HG03457 (cell line): ENCODE data around the gene ACP5.
"Not testable (repeated sequence)": the region's sequence is repeated elsewhere in the genome, so short reads cannot be mapped to it uniquely, and the experiment has no call there.

Experiments used
- ATAC-seq: cut with Tn5 transposase; IDR thresholded peaks from one replicate; pipeline ENCODE4 v1.9.1; 2021; ENCODE audit warnings: moderate number of reproducible peaks; ENCODE audit not compliant: unreplicated experiment

Gene ACP5

DNA sequence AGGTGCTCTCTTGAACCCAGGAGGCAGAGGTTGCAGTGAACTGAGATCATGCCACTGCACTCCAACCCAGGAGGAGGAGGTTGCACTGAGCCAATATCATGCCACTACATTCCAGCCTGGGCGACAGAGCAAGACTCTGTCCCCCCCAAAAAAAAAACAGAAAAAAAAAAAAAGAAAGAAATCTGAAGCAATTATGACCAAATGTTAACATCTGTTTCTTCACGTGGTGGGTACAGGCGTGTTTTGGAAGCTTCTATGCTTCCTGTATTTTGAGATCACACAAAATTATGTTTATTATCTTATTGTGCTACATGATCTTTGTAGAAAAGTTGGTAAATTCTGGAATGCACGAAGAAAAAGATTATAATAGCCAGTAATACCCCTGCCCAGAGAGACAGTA lies 2.7 kb upstream of the ACP5 start:
- ATAC-seq: no peak

DNA sequence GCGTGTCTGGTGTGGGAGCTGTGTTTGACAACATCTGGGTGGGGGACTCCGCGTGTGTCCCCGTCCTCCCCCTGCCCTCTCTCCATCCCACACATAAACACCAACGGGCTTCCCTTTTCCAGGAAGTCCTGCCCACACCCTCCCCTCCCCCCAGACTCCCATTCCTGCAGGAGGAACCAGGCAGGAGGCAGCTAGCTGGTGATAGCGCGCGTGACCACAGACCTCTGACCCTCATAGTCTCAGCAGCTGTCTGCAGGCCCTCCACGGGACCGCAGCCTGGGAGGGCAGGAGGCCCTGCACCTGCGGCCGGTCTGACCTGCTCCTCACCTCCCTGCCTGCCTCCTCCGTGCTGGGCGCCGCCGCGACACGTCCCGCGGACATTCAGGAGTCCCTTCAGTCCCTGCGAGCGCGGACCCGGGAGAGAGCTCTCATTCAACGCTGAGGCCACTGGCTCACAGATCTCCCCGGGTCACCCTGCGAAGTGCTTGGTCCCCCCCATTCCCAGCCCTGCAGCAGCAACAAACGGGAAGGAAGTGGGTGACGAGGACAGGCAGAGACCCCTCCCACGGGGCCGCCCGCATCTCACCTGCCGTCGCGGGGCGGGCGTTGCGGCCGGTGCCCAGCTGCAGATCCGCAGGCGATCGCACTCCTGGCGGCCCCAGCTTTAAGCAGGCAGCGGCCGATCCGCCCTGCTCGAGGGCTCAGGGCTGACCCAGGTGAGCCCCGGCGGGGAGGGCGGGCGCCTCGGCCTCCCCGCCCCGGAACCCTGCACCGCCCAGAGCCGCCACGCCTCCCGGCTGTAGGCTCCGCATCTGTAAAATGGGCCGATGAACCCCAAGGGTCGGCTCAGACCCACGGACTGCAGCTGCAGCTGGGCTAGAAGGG lies 1.1 kb upstream of the ACP5 start:
- ATAC-seq: no peak

DNA sequence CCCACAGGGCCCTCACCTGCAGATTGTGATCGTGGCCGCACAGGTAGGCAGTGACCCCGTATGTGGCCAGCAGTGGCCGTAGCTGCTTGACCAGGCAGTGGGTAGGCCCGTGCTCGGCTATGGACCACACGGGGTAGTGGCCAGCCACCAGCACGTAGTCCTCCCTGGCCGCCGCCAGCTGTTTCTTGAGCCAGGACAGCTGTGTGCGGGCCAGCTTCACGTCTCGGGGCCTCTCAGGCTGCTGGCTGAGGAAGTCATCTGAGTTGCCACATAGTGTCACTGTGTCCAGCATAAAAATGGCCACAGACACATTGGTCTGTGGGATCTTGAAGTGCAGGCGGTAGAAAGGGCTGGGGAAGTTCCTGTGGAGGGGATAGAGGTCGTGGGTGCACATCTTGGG lies 1.2 kb downstream of the ACP5 start:
- ATAC-seq: no peak

DNA sequence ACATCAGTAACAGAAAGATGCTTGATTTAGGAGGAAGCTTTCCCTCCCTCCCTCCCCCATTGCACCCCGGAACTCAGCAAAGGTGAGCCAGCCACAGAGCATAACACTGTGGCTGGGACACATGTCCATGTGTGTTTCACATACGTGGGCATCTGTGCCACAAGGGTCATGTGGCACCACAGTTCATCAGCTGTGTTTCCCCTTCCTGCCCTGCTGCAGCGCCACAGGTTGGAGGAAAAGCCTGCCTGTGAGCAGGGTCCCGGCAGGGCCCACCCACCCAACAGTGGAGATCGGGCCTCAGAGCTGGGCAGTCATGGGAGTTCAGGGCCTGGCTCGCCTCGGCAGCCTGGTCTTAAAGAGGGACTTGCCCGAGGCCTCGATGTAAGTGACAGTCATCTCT lies 2.8 kb downstream of the ACP5 start:
- no peak for ATAC-seq

DNA sequence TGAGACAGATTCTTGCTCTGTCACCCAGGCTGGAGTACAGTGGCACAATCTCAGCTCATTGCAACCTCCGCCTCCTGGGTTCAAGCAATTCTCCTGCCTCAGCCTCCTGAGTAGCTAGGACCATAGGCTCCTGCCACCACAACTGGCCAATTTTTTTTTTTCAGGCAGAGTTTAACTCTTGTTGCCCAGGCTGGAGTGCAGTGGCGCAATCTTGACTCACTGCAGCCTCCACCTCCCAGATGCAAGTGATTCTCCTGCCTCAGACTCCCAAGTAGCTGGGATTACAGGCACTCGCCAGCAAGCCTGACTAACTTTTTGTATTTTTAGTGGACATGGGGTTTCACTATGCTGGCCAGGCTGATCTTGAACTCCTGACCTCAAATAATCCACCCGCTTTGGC lies 3.7 kb downstream of the ACP5 start:
- ATAC-seq: not testable (repeated sequence)

DNA sequence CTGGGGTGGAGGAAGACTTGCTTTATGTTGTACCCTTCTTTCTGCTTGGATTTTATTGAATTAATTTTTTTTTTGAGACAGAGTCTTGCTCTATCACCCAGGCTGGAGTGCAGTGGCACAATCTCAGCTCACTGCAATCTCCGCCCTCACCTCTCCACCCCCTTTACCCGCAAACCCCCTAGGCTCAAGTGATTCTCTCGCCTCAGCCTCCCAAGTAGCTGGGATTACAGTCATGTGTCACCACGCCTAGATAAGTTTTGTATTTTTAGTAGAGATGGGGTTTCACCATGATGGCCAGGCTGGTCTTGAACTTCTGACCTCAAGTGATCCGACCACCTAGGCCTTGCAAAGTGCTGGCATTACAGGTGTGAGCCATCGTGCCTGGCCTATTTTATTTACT lies 4.1 kb downstream of the ACP5 start:
- not testable (repeated sequence) for ATAC-seq

DNA sequence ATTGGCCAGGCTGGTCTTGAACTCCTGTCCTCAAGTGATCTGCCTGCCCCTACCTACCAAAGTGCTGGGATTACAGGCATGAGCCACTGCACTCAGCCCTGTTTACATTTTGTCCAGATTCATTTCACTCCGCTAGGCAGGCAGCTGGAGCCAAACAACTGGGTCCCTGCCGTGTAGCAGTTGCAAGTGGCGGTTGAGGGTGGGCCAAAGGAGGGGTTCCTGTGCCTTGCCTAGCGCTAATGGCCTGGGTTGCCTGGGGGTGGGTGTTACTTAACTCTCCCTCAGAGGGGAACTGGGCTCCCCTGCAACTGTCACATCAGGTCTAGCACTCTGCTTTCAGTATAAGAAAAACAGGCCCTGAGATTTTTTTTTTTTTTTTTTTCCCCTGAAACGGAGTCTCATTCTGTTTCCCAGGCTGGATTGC lies 7.4 kb downstream of the ACP5 start:
- ATAC-seq: no peak

DNA sequence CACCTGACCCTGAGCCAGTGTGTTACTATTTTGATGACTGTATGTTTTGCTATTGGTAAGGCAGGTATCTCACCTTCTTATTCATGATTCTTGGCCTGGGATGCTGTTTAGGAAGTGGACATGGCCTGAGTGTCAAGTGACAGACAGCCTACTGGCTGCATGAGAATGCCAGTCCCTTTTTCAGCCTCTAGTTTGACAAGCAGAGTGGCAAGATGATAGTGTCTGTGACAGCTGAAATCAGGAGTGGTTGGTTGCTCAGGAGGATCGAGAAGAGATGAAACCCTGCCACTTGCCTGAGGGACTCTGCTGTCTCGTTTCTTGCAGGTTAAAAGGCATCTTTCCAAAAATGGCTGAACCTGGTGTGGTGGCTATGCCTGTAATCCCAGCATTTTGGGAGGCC lies 11.3 kb downstream of the ACP5 start:
- ATAC-seq: no peak

DNA sequence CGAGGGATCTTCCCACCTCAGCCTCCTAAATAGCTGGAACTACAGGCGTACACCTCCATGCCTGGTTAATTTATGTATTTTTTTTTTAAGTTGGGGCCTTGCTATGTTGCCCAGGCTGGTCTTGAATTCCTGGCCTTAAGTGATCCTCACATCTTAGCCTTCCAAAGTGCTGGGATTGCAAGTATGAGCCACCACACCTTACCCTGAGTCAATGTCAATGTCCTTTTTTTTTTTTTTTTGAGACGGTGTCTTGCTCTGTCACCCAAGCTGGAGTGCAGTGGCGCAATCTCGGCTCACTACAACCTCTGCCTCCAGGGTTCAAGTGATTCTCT lies 11.8 kb downstream of the ACP5 start:
- not testable (repeated sequence) for ATAC-seq

DNA sequence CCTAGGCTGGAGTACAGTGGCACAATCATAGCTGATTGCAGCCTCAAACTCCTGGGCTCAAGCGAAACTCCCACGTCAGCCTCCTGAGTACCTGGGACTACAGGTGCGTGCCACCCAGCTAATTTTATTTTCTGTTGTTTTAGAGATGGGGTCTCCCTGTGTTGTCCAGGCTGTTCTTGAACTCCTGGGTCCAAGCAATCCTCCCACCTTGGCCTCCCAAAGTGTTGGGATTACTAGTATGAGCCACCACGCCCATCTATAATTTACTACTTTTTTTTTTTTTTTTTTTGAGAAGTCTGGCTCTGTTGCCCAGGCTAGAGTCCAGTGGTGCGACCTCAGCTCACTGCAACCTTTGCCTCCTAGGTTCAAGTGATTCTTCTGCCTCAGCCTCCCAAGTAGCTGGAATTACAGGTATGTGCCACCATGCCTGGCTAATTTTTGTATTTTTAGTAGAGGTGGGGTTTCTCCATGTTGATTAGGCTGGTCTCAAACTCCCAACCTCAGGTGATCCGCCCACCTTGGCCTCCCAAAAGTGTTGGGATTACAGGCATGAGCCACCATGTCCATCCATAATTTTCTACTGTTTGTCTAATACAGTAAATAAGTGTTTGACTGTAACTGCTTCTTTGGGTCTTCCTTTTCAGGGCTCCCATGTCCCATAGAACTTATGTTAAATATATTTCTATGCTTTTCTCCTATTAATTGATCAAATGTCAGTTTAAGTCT lies 13.2 kb downstream of the ACP5 start:
- ATAC-seq: not testable (repeated sequence)

DNA sequence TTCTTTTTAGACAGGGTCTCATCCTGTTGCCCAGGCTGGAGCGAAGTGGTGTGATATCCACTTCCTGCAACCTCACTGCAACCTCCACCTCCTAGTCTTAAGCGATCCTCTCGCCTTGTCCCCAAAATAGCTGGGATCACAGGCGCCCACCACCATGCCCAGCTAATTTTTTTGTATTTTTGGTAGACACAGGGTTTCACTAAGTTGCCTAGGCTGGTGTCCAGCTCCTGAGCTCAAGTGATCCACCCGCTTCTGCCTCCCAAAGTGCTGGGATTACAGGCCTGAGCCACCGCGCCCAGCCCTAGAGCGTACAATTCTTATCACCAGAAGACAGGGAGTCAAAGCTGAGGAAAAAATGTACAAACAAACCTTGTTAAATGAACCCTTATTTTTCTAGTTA lies 13.9 kb downstream of the ACP5 start:
- ATAC-seq: no peak

DNA sequence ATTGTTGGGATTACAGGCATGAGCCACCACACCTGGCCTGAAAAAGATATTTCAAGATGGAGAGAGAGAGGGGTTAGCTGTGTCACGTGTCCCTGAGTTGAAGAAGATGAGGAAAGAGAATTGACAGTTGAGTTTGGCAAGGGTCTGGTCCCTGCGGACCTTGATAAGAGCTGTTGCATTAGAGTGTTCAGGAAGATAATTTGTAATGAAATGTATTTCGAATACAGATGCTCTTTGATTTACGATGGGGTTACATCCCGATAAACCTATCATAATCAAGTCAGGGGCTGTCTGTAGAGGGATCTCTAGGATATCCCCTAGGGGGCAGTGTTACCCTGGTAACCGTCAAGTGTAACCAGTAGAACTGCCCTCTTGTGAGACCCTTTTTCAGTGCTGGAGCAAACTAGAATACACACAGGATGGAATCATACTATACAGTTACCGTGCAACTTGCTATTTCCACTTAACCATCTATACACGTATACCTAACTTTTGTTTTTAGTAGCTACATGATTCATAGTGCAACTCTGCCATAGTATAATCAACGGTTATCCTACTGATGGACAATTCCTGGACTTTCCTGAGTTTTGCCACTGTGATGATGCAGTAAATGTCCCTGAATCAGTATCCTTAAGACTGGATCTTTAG lies 16.9 kb downstream of the ACP5 start:
- ATAC-seq: no peak

DNA sequence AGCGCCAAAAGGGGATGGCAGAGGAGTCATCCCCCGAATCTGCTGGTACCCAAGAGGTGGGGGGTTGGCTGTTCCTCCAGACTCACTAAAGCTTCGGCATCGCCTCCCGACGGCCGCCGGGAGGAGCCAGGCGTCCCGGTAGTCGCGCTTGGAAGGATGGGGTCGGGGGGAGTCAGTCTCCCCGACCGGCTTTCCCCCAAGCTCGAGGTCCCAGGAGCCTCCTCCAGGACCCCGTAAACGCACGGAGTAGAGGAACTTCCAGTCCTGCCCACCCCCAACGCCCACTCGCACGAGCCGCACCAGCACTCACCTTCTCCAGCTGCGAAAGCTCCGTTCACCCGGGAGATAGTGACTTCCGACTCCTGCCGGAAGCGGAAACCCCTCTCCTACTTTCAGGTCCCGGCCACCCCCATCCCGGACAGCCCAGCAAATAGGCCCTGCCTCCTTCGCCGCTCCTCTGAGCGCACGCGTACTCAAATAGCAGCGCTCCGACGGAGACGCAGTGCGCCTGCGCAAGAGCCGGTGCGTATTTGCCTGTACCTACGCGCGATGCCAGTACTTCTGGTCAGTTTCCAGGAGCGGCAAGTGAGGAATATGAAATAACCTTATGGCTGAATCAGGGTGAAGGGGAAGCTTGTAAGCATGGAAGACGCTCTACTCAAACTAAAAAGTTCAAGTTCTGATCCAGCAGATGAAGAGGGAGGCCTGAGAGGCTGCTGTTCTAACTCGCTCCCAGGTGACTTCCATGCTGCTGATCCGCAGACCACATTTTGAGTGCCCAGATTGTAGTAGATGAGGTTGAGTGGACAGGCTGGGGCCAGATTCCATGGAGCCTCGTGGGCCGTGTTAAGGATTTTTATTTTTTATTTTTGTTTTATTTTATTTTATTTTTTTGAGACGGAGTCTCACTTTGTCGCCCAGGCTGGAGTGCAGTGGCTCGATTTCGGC lies 18.3 kb downstream of the ACP5 start, which contains the start of gene ELOF1:
Gene ELOF1, minus strand, starts transcription at position 350 of the 948 bp plus-strand sequence. CDS start 4,883 bp downstream, outside the sequence.
- peak; percentile 51 for ATAC-seq

DNA sequence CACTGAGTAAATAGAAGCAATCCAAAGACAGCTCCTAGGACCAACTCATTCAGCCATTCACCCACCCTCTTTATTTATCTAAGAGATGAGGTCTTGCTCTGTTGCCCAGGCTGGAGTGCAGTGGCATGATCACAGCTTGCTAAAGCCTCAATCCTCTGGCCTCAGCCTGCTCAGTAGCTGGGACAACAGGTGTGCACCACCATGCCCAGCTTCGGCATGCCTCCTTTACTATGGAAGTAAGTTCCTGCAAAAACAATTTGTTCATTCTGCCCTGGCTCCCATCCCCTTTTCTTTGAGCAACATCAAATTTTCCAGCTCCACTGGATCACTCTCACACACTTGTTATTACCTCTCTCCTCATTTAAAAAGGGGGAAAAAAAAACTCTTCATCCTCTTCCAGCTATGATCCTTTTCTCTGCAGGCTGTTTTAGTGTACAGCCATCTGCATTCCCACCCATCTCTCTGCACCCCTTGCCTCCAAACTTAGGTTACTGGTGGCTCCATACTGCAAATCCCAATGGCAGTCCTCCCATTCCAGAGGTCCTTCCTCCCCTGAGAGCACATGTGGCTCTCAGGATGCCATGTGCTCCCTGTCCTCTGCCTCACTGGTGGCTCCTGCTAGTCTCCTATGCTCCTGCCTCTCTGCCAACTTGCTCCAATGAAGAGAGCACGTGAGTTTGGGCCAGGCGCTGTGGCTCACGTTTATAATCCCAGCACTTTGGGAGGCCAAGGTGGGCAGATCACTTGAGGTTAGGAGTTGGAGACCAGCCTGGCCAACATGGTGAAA lies 20.6 kb downstream of the ACP5 start:
- ATAC-seq: no peak

DNA sequence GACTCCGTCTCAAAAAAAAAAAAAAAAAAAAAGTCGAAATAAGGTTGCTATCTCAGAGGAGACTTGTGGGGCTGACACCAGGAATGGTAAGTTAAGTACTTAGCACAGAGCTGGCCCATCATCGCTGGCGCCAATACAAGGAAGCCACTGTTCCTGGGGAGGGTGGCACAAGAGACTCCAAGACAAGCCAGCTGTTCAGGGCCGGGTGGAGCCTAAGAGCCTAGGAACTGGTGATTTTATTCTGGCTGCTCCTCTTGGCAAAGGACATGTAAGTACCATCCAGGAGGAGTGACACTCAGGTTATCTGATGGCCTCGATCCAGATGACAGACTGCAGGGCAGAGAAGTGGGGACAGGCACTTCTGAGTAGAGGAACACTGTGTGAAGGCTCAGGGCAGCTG lies 22.2 kb downstream of the ACP5 start:
- ATAC-seq: no peak

DNA sequence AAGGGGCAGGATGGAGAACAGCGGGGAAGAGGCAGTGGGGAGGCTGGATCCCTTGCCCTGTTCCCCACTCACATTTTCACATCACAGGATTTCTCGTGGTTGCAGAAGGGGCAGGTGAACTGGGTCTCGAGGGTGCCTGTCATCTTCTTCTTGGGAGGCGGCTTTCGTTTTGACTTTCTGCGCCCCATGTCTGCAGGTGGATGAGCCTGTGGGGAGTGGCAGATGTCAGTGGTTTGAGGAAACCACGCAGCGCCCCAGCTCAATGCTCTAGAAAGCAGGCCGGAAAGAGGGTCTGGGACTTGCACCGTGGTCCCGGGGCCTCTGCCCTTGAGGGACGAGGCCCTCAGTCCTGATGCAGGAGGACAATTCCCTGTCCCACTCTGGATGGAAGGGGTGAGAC lies 23.3 kb downstream of the ACP5 start:
- ATAC-seq: no peak

DNA sequence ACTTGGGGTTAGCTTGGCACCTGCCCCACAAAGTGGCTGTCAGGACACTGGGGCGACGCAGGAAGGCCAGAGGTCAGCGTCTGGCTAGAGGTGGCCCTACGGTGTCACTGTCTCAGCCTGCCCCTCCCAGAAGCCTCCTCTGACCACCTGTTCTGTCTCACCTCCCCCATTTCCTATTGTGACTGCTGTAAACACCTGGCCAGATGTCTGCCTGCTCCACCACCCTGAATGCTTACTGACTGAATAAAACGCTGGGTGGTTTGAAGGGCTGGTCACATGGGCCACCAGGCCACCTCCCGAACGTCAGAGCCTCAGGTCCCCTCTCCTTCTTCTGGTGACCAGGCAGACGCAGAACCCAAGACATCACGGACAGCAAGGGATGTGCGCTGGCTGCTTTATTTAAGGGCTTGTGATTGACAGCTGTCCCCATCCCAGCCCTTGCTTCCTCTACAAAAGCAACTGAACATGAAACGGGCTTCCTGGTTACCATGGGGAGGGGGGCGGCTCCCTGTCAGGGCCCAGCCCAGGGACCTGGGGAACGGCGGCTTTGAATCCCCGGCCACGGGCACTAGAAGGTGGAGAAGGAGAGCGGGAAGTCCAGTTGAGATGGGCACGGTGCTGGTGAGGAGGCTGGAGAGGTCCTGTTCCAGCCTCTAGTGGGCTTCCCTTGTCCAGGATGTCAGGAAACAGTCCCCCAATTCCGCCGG lies 24.6 kb downstream of the ACP5 start:
- ATAC-seq: no peak

DNA sequence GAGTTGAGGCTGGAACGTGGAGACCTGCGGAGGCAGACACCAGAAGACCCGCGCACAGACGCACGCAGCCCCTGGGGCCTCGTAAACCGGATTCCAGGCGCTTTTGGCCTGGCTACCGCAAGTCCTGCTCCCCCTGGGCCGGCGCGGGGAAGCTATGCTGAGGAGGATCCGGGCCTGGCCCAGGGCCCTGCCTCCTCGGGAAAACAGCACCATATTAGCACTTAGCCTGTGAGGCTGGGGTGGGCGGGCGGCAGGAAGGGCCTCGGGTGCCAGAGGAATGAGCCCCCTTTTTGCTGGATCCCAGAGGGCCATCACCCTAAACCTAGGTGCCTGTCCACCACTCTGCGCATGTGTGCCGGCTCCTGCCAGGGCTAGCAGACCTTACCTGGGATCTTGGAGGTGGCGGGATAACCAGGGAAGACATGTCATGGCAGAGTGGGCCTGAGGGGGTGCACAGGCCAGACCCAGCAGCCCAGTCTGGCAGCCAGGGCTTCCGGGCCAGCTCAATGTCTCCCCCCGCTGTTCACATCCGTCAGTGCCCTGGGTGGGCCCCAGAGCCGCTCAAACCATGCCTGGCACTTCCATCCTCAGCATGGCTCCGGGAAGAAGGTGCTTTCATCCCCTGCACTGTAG lies 25.7 kb downstream of the ACP5 start:
- ATAC-seq: no peak

DNA sequence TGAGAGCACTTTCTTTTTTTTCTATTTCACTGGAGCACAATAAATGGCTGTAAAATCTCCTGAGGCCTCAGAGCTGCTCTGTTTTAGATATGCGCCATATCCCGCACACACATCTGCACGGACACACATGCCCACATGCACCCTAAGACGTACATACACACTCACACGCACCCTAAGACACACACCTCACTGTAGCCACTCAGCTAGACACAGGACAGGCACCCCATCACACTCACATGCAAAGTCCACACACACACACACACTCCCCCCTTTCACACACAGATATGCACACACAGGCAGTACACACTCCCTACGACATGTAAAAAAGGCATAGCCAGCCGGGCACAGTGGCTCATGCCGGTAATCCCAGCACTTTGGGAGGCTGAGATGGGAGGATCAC lies 27.2 kb downstream of the ACP5 start:
- no peak for ATAC-seq
